Measurements from ENCODE around the gene CHST11. TPM values are rescaled to one million over a fixed set of nuclear protein-coding genes. Genes with fewer than 3 reads are reported as not detected.

The CHST11 gene
- total RNA-seq, 1 experiment from 2014 or later: 1.1 TPM

- POLR2A ChIA-PET (ENCODE audit: low non-redundant PET): no interaction called here
- Histone ChIP-seq H3K9me3 (ENCODE audit: low read depth, low read length, poor library complexity, severe bottlenecking) (no peaks in the 10 kb centered on the region), H3K27me3 (replicated peaks; ENCODE audit: insufficient read depth, low read depth, low read length, poor library complexity) (peaks cover 3% of the 10 kb centered on the region), H3K4me1 (ENCODE audit: insufficient read depth, low read length, poor library complexity, severe bottlenecking) (no peaks in the 10 kb centered on the region), H3K36me3 (ENCODE audit: insufficient read depth, low read length, poor library complexity, severe bottlenecking) (no peaks in the 10 kb centered on the region), H3K4me3 (ENCODE audit: low read depth, low read length, poor library complexity, severe bottlenecking) (no peak overlapping the region), H3K27ac (ENCODE audit: low read depth, low read length, poor library complexity, severe bottlenecking) (no peak overlapping the region)
- BruUV-seq (replicated peaks): no TSS peak
- DNase-seq (ENCODE audit: low spot score): no peak
- no peak for TF ChIP-seq EZH2 (IDR thresholded peaks at IDR 0.05; ENCODE audit: borderline replicate concordance, low read depth, low read length, poor library complexity, severe bottlenecking)
- intact Hi-C loops (cut with micrococcal nuclease; ENCODE audit: unreplicated experiment): no loop called here
- CTCF ChIA-PET: no interaction called here
Observed at GRCh38 chr12:104779134-104779533, 322.4 kb downstream of the CHST11 start.

DNA sequence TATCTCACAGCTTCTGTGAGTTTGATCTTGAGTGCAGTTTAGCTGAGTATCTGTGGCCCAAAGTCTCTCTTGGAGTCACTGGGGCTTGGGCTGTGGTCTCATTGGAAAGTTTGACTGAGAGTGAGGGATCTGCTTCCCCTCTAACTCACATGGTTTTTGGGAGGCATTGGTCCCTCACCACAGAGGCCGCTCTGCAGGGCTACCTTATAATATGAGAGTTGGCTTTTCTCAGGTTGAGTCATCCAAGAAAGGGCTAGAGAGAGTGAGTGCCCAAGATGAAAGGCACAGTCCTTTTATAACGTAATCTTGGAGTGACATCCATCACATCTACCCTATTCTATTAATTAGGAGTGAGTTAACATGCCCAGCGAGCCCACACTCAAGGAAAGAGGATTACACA is 325.5 kb downstream of the CHST11 start:
- POLR2A ChIA-PET (ENCODE audit: low non-redundant PET): no interaction called here
- intact Hi-C loops (cut with micrococcal nuclease; ENCODE audit: unreplicated experiment): no loop called here
- Histone ChIP-seq H3K36me3 (ENCODE audit: insufficient read depth, low read length, poor library complexity, severe bottlenecking) (no peaks in the 10 kb centered on the region), H3K4me1 (ENCODE audit: insufficient read depth, low read length, poor library complexity, severe bottlenecking) (no peaks in the 10 kb centered on the region), H3K9me3 (ENCODE audit: low read depth, low read length, poor library complexity, severe bottlenecking) (no peaks in the 10 kb centered on the region), H3K27ac (ENCODE audit: low read depth, low read length, poor library complexity, severe bottlenecking) (no peak overlapping the region), H3K27me3 (replicated peaks; ENCODE audit: insufficient read depth, low read depth, low read length, poor library complexity) (no peaks in the 10 kb centered on the region), H3K4me3 (ENCODE audit: low read depth, low read length, poor library complexity, severe bottlenecking) (no peak overlapping the region)
- no TSS peak for BruUV-seq (replicated peaks)
- TF ChIP-seq EZH2 (IDR thresholded peaks at IDR 0.05; ENCODE audit: borderline replicate concordance, low read depth, low read length, poor library complexity, severe bottlenecking): no peak
- TF ChIP-seq, protein P1, sequence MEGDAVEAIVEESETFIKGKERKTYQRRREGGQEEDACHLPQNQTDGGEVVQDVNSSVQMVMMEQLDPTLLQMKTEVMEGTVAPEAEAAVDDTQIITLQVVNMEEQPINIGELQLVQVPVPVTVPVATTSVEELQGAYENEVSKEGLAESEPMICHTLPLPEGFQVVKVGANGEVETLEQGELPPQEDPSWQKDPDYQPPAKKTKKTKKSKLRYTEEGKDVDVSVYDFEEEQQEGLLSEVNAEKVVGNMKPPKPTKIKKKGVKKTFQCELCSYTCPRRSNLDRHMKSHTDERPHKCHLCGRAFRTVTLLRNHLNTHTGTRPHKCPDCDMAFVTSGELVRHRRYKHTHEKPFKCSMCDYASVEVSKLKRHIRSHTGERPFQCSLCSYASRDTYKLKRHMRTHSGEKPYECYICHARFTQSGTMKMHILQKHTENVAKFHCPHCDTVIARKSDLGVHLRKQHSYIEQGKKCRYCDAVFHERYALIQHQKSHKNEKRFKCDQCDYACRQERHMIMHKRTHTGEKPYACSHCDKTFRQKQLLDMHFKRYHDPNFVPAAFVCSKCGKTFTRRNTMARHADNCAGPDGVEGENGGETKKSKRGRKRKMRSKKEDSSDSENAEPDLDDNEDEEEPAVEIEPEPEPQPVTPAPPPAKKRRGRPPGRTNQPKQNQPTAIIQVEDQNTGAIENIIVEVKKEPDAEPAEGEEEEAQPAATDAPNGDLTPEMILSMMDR (conservative IDR thresholded peaks at IDR 0.05; ENCODE audit: low read depth, low read length): no peak
- CTCF ChIA-PET: no interaction called here
- no peak for DNase-seq (ENCODE audit: low spot score)

DNA sequence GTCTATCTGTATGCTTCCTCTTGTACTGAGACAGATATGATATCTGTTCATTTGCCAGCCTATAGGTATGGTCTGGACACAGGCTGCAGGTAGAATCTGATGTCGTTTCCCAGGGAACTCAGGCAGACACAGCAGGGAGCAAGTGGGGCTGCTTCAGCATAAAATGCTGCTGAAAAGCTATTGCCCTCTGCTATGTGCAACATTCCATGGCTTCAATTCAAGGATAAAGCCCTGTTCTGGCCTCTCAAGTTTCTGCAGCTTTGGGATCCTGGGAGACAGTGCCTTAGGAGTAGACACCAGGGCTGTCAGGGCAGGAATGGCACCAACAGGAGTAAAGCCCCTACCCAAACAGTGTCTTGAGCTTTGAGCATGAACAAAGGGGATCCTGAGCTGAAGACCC is 327.8 kb downstream of the CHST11 start:
- intact Hi-C loops (cut with micrococcal nuclease; ENCODE audit: unreplicated experiment): no loop called here
- TF ChIP-seq, protein P1 (conservative IDR thresholded peaks at IDR 0.05; ENCODE audit: low read depth, low read length): no peak
- no peak for TF ChIP-seq EZH2 (IDR thresholded peaks at IDR 0.05; ENCODE audit: borderline replicate concordance, low read depth, low read length, poor library complexity, severe bottlenecking)
- no TSS peak for BruUV-seq (replicated peaks)
- Histone ChIP-seq H3K27ac (ENCODE audit: low read depth, low read length, poor library complexity, severe bottlenecking) (no peak overlapping the region), H3K9me3 (ENCODE audit: low read depth, low read length, poor library complexity, severe bottlenecking) (no peaks in the 10 kb centered on the region), H3K36me3 (ENCODE audit: insufficient read depth, low read length, poor library complexity, severe bottlenecking) (no peaks in the 10 kb centered on the region), H3K4me1 (ENCODE audit: insufficient read depth, low read length, poor library complexity, severe bottlenecking) (no peaks in the 10 kb centered on the region), H3K27me3 (replicated peaks; ENCODE audit: insufficient read depth, low read depth, low read length, poor library complexity) (no peaks in the 10 kb centered on the region), H3K4me3 (ENCODE audit: low read depth, low read length, poor library complexity, severe bottlenecking) (no peak overlapping the region)
- ChIA-PET POLR2A (ENCODE audit: low non-redundant PET) (no interaction called here), CTCF (no interaction called here)
- DNase-seq (ENCODE audit: low spot score): no peak

DNA sequence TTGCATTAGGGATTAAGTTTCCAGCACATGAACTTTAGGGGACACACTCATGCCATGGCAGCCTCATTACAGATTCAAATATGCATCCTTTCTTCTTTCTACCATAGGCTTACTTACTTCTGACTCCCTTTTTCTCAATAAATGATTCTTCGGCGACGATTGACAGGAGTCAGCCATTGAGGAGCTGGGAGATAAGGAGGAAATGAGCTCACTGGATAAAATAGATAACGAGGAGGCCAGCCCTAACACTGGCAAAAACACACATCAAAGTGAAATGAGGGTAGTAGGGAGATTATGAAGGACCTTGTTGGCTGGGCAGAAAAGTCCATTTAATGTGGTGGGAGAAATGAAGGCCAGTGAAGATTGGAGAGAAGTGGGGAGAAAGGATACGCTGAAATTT is 329.1 kb downstream of the CHST11 start:
- Histone ChIP-seq H3K27me3 (replicated peaks; ENCODE audit: insufficient read depth, low read depth, low read length, poor library complexity) (no peaks in the 10 kb centered on the region), H3K4me3 (ENCODE audit: low read depth, low read length, poor library complexity, severe bottlenecking) (no peak overlapping the region), H3K4me1 (ENCODE audit: insufficient read depth, low read length, poor library complexity, severe bottlenecking) (no peaks in the 10 kb centered on the region), H3K9me3 (ENCODE audit: low read depth, low read length, poor library complexity, severe bottlenecking) (no peaks in the 10 kb centered on the region), H3K27ac (ENCODE audit: low read depth, low read length, poor library complexity, severe bottlenecking) (no peak overlapping the region), H3K36me3 (ENCODE audit: insufficient read depth, low read length, poor library complexity, severe bottlenecking) (no peaks in the 10 kb centered on the region)
- ChIA-PET POLR2A (ENCODE audit: low non-redundant PET) (no interaction called here), CTCF (no interaction called here)
- BruUV-seq (replicated peaks): no TSS peak
- TF ChIP-seq, protein P1 (conservative IDR thresholded peaks at IDR 0.05; ENCODE audit: low read depth, low read length): no peak
- no peak for TF ChIP-seq EZH2 (IDR thresholded peaks at IDR 0.05; ENCODE audit: borderline replicate concordance, low read depth, low read length, poor library complexity, severe bottlenecking)
- DNase-seq (ENCODE audit: low spot score): no peak
- intact Hi-C loops (cut with micrococcal nuclease; ENCODE audit: unreplicated experiment): no loop called here

All from A673 (cell line).